KMS-11 (cell line): Measurements from ENCODE around the gene MRPS24.

Experiments used
- H2AFZ ChIP-seq: fragments of 200-600 bp; sonication (generic); 2 replicates; pipeline ENCODE4 v1.6.1; 2016; ENCODE audit warnings: antibody characterized with exemption, mixed run types, low read depth
- H3K27ac ChIP-seq: fragments of 200-600 bp; sonication (generic); 2 replicates; pipeline ENCODE4 v1.6.1; 2016; ENCODE audit warnings: mild to moderate bottlenecking, mixed run types
- H3K27me3 ChIP-seq: fragments of 200-600 bp; sonication (generic); 2 replicates; pipeline ENCODE4 v1.6.1; 2017; ENCODE audit warnings: mild to moderate bottlenecking, low read depth, mixed run types, moderate library complexity; ENCODE audit not compliant: insufficient read depth
- H3K36me3 ChIP-seq: fragments of 200-600 bp; sonication (generic); 2 replicates; pipeline ENCODE4 v1.6.1; 2017; ENCODE audit warnings: mild to moderate bottlenecking, mixed run types; ENCODE audit not compliant: insufficient read depth
- H3K4me1 ChIP-seq: fragments of 200-600 bp; sonication (generic); 2 replicates; pipeline ENCODE4 v1.6.1; 2016; ENCODE audit warnings: mild to moderate bottlenecking, low read depth, mixed run types; ENCODE audit not compliant: poor library complexity, severe bottlenecking
- H3K4me2 ChIP-seq: fragments of 200-600 bp; sonication (generic); 2 replicates; pipeline ENCODE4 v1.7.0; 2016; ENCODE audit warnings: mild to moderate bottlenecking, mixed run types
- H3K4me3 ChIP-seq: fragments of 200-600 bp; sonication (generic); IDR thresholded peaks from 2 replicates; pipeline ENCODE4 v1.6.1; 2017; ENCODE audit warnings: low read depth, low read length, mixed read lengths; ENCODE audit not compliant: insufficient read depth
- H3K79me2 ChIP-seq: fragments of 200-600 bp; sonication (generic); 2 replicates; pipeline ENCODE4 v1.6.1; 2016; ENCODE audit warnings: low read depth, mixed run types; ENCODE audit not compliant: insufficient read depth
- H3K9ac ChIP-seq: fragments of 200-600 bp; sonication (generic); 2 replicates; pipeline ENCODE4 v1.6.1; 2016; ENCODE audit warnings: mild to moderate bottlenecking, mixed run types
- H4K20me1 ChIP-seq: fragments of 200-600 bp; sonication (generic); 2 replicates; pipeline ENCODE4 v1.6.1; 2016; ENCODE audit warnings: mild to moderate bottlenecking, mixed run types; ENCODE audit not compliant: insufficient read depth
- TF ChIP-seq, protein P1 (sequence below): fragments of 200-600 bp; sonication (generic); conservative IDR thresholded peaks from 2 replicates; pipeline ENCODE4 v1.6.1; 2017; ENCODE audit warnings: low read depth, mild to moderate bottlenecking, antibody characterized with exemption, low read length, moderate library complexity, mixed read lengths

The MRPS24 gene

DNA sequence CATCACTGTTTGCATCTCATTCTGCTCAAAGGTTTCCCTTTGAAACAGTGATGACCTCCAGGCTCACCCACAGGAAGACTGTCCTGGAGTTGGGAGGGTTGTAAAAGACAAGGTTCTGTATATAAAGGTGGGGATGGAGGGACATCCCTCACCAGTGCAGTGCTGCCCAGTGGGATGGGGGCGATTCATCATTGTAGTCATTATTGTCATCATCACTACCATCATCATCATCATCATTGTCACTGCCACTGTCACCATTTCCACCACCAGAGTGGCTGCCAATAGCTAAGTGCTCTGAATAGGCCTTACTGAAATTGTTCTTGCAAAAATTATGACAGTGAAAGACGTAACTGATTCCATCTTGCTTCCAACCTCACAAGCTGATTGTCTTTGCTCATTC, 24.7 kb downstream of the MRPS24 start:
- Histone ChIP-seq H3K4me1 (peaks cover 30% of the 10 kb centered on the region), H3K27ac (no peak overlapping the region), H4K20me1 (no peaks in the 10 kb centered on the region), H2AFZ (no peak overlapping the region), H3K4me2 (no peak overlapping the region), H3K36me3 (no peaks in the 10 kb centered on the region), H3K27me3 (no peaks in the 10 kb centered on the region), H3K79me2 (no peaks in the 10 kb centered on the region), H3K9ac (no peak overlapping the region), H3K4me3 (no peak overlapping the region)
- TF ChIP-seq, protein P1, sequence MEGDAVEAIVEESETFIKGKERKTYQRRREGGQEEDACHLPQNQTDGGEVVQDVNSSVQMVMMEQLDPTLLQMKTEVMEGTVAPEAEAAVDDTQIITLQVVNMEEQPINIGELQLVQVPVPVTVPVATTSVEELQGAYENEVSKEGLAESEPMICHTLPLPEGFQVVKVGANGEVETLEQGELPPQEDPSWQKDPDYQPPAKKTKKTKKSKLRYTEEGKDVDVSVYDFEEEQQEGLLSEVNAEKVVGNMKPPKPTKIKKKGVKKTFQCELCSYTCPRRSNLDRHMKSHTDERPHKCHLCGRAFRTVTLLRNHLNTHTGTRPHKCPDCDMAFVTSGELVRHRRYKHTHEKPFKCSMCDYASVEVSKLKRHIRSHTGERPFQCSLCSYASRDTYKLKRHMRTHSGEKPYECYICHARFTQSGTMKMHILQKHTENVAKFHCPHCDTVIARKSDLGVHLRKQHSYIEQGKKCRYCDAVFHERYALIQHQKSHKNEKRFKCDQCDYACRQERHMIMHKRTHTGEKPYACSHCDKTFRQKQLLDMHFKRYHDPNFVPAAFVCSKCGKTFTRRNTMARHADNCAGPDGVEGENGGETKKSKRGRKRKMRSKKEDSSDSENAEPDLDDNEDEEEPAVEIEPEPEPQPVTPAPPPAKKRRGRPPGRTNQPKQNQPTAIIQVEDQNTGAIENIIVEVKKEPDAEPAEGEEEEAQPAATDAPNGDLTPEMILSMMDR: no peak

GRCh38 chr7:43844257-43844656, 25.1 kb downstream of the MRPS24 start:
- TF ChIP-seq, protein P1: no peak
- Histone ChIP-seq H3K79me2 (no peaks in the 10 kb centered on the region), H3K4me1 (peaks cover 26% of the 10 kb centered on the region), H3K36me3 (no peaks in the 10 kb centered on the region), H4K20me1 (no peaks in the 10 kb centered on the region), H3K9ac (no peak overlapping the region), H3K4me2 (no peak overlapping the region), H3K27me3 (no peaks in the 10 kb centered on the region), H3K27ac (no peak overlapping the region), H3K4me3 (no peak overlapping the region), H2AFZ (no peak overlapping the region)

GRCh38 chr7:43843296-43843695, 26.0 kb downstream of the MRPS24 start:
- TF ChIP-seq, protein P1: no peak

GRCh38 chr7:43838201-43838658, 31.1 kb downstream of the MRPS24 start:
- Histone ChIP-seq H3K36me3 (no peaks in the 10 kb centered on the region), H3K79me2 (no peaks in the 10 kb centered on the region), H2AFZ (peak overlapping the region; percentile 84), H3K27me3 (no peaks in the 10 kb centered on the region), H3K27ac (no peak overlapping the region), H3K9ac (peak overlapping the region; percentile 25; the same call in 1 of the 2 replicates), H3K4me3 (no peak overlapping the region), H3K4me1 (peaks cover 28% of the 10 kb centered on the region), H4K20me1 (no peaks in the 10 kb centered on the region), H3K4me2 (peak overlapping the region; percentile 71)
- TF ChIP-seq, protein P1: no peak

More at GRCh38 chr7:43843296-43843695, 26.0 kb downstream of the MRPS24 start:
- Histone ChIP-seq H3K4me1 (peaks cover 22% of the 10 kb centered on the region), H3K4me2 (no peak overlapping the region), H3K79me2 (no peaks in the 10 kb centered on the region), H2AFZ (no peak overlapping the region), H4K20me1 (no peaks in the 10 kb centered on the region), H3K36me3 (no peaks in the 10 kb centered on the region), H3K27ac (no peak overlapping the region), H3K4me3 (no peak overlapping the region), H3K9ac (no peak overlapping the region), H3K27me3 (no peaks in the 10 kb centered on the region)
